ENCODE data around the gene CTDP1.

CTDP1 gene

GRCh38 chr18:79766308-79766707 is 86.7 kb downstream of the CTDP1 start:
- H3K4me2 ChIP-seq (ENCODE audit: low read depth, low read length, poor library complexity, severe bottlenecking) = no peak overlapping the region
- no peaks in the 10 kb centered on the region for H4K20me1 ChIP-seq (ENCODE audit: insufficient read depth, low read length, poor library complexity, severe bottlenecking)
- no peak overlapping the region for H3K9ac ChIP-seq (ENCODE audit: low read depth, low read length, poor library complexity, severe bottlenecking)
- H3K9me3 ChIP-seq (ENCODE audit: insufficient read depth, low read depth, low read length) = peaks cover 31% of the 10 kb centered on the region; the same call in 1 of the 2 replicates
- H3K9me2 ChIP-seq (replicated peaks; ENCODE audit: low read depth, low read length) = no peaks in the 10 kb centered on the region
- H3K36me3 ChIP-seq (ENCODE audit: insufficient read depth, low read length) = no peaks in the 10 kb centered on the region
- no peaks in the 10 kb centered on the region for H3K4me1 ChIP-seq (ENCODE audit: insufficient read depth, low read length, poor library complexity, severe bottlenecking)
- H3F3A ChIP-seq (ENCODE audit: low read depth) = no peaks in the 10 kb centered on the region
- TF ChIP-seq EZH2phosphoT487 (IDR thresholded peaks at IDR 0.05; ENCODE audit: borderline replicate concordance) (no peak), CTCF (conservative IDR thresholded peaks at IDR 0.05; ENCODE audit: low read length) (no peak)
- no peak overlapping the region for H2AFZ ChIP-seq (ENCODE audit: low read length)
- no peaks in the 10 kb centered on the region for H3K79me2 ChIP-seq (ENCODE audit: insufficient read depth, low read length)
- H3K4me3 ChIP-seq (ENCODE audit: low read length, poor library complexity, severe bottlenecking) = no peak overlapping the region
- H3K27me3 ChIP-seq (ENCODE audit: insufficient read depth, low read length, poor library complexity, severe bottlenecking) = no peaks in the 10 kb centered on the region

GRCh38 chr18:79768745-79769144 is 89.1 kb downstream of the CTDP1 start:
- Histone ChIP-seq H3K4me3 (ENCODE audit: low read length, poor library complexity, severe bottlenecking) (no peak overlapping the region), H3K9me3 (ENCODE audit: insufficient read depth, low read depth, low read length) (peaks cover 41% of the 10 kb centered on the region; the same call in 1 of the 2 replicates), H2AFZ (ENCODE audit: low read length) (no peak overlapping the region), H3K27me3 (ENCODE audit: insufficient read depth, low read length, poor library complexity, severe bottlenecking) (no peaks in the 10 kb centered on the region), H3K4me1 (ENCODE audit: insufficient read depth, low read length, poor library complexity, severe bottlenecking) (no peaks in the 10 kb centered on the region), H3F3A (ENCODE audit: low read depth) (no peaks in the 10 kb centered on the region), H3K79me2 (ENCODE audit: insufficient read depth, low read length) (no peaks in the 10 kb centered on the region), H3K4me2 (ENCODE audit: low read depth, low read length, poor library complexity, severe bottlenecking) (no peak overlapping the region), H3K9ac (ENCODE audit: low read depth, low read length, poor library complexity, severe bottlenecking) (no peak overlapping the region), H3K9me2 (replicated peaks; ENCODE audit: low read depth, low read length) (no peaks in the 10 kb centered on the region), H4K20me1 (ENCODE audit: insufficient read depth, low read length, poor library complexity, severe bottlenecking) (no peaks in the 10 kb centered on the region), H3K36me3 (ENCODE audit: insufficient read depth, low read length) (no peaks in the 10 kb centered on the region)
- TF ChIP-seq CTCF (conservative IDR thresholded peaks at IDR 0.05; ENCODE audit: low read length) = no peak
- TF ChIP-seq EZH2phosphoT487 (IDR thresholded peaks at IDR 0.05; ENCODE audit: borderline replicate concordance) = no peak

GRCh38 chr18:79769698-79770500 is 90.3 kb downstream of the CTDP1 start:
- H2AFZ ChIP-seq (ENCODE audit: low read length) = no peak overlapping the region
- TF ChIP-seq EZH2phosphoT487 (IDR thresholded peaks at IDR 0.05; ENCODE audit: borderline replicate concordance) = no peak
- no peak overlapping the region for H3K9ac ChIP-seq (ENCODE audit: low read depth, low read length, poor library complexity, severe bottlenecking)
- no peaks in the 10 kb centered on the region for H3K4me1 ChIP-seq (ENCODE audit: insufficient read depth, low read length, poor library complexity, severe bottlenecking)
- no peaks in the 10 kb centered on the region for H4K20me1 ChIP-seq (ENCODE audit: insufficient read depth, low read length, poor library complexity, severe bottlenecking)
- H3K9me3 ChIP-seq (ENCODE audit: insufficient read depth, low read depth, low read length) = peaks cover 42% of the 10 kb centered on the region; the same call in 1 of the 2 replicates
- no peaks in the 10 kb centered on the region for H3K79me2 ChIP-seq (ENCODE audit: insufficient read depth, low read length)
- H3F3A ChIP-seq (ENCODE audit: low read depth) = no peaks in the 10 kb centered on the region
- no peak overlapping the region for H3K4me3 ChIP-seq (ENCODE audit: low read length, poor library complexity, severe bottlenecking)
- no peaks in the 10 kb centered on the region for H3K9me2 ChIP-seq (replicated peaks; ENCODE audit: low read depth, low read length)
- H3K27me3 ChIP-seq (ENCODE audit: insufficient read depth, low read length, poor library complexity, severe bottlenecking) = no peaks in the 10 kb centered on the region
- no peak overlapping the region for H3K4me2 ChIP-seq (ENCODE audit: low read depth, low read length, poor library complexity, severe bottlenecking)
- H3K36me3 ChIP-seq (ENCODE audit: insufficient read depth, low read length) = no peaks in the 10 kb centered on the region

GRCh38 chr18:79770501-79770815 is 90.9 kb downstream of the CTDP1 start:
- Histone ChIP-seq H3K79me2 (ENCODE audit: insufficient read depth, low read length) (no peaks in the 10 kb centered on the region), H3K4me2 (ENCODE audit: low read depth, low read length, poor library complexity, severe bottlenecking) (no peak overlapping the region), H3K4me3 (ENCODE audit: low read length, poor library complexity, severe bottlenecking) (no peak overlapping the region), H2AFZ (ENCODE audit: low read length) (no peak overlapping the region), H3F3A (ENCODE audit: low read depth) (no peaks in the 10 kb centered on the region), H3K9me3 (ENCODE audit: insufficient read depth, low read depth, low read length) (peaks cover 45% of the 10 kb centered on the region; the same call in 1 of the 2 replicates), H3K4me1 (ENCODE audit: insufficient read depth, low read length, poor library complexity, severe bottlenecking) (no peaks in the 10 kb centered on the region), H3K27me3 (ENCODE audit: insufficient read depth, low read length, poor library complexity, severe bottlenecking) (no peaks in the 10 kb centered on the region), H3K9me2 (replicated peaks; ENCODE audit: low read depth, low read length) (no peaks in the 10 kb centered on the region), H3K36me3 (ENCODE audit: insufficient read depth, low read length) (no peaks in the 10 kb centered on the region), H3K9ac (ENCODE audit: low read depth, low read length, poor library complexity, severe bottlenecking) (no peak overlapping the region), H4K20me1 (ENCODE audit: insufficient read depth, low read length, poor library complexity, severe bottlenecking) (no peaks in the 10 kb centered on the region)
- TF ChIP-seq CTCF (conservative IDR thresholded peaks at IDR 0.05; ENCODE audit: low read length) (no peak), EZH2phosphoT487 (IDR thresholded peaks at IDR 0.05; ENCODE audit: borderline replicate concordance) (no peak)

Data from Loucy (cell line).